Mesenchymal stem cell (in vitro differentiated cells and primary cell): Measurements from ENCODE around the gene TRAFD1.

ENCODE experiments used
- DNase-seq: peaks from one replicate; pipeline ENCODE4 v3.0.0-alpha.2; 2013
- H2AFZ ChIP-seq: one replicate; pipeline ENCODE4 v1.6.1; 2013; ENCODE audit warnings: low read depth, mild to moderate bottlenecking, control low read depth, inconsistent platforms, low read length, moderate library complexity
- H2AK5ac ChIP-seq: 2 replicates; pipeline ENCODE4 v1.6.1; 2013; ENCODE audit warnings: low read length, moderate library complexity, mild to moderate bottlenecking, inconsistent platforms; ENCODE audit not compliant: severe bottlenecking
- H2BK120ac ChIP-seq: one replicate; pipeline ENCODE4 v1.6.1; 2013; ENCODE audit warnings: low read depth, mild to moderate bottlenecking, inconsistent platforms, low read length, moderate library complexity
- H2BK12ac ChIP-seq, 2 experiments: one replicate each; pipeline ENCODE4 v1.6.1; 2013; ENCODE audit warnings: inconsistent platforms in 2 of 2, low read length in 2 of 2, mild to moderate bottlenecking in 2 of 2, moderate library complexity in 2 of 2, control low read depth in 1 of 2
- H2BK15ac ChIP-seq: one replicate; pipeline ENCODE4 v1.6.1; 2013; ENCODE audit warnings: mild to moderate bottlenecking, low read depth, inconsistent platforms; ENCODE audit not compliant: poor library complexity, severe bottlenecking
- H2BK5ac ChIP-seq: 2 replicates; pipeline ENCODE4 v1.6.1; 2013; ENCODE audit warnings: low read depth, mild to moderate bottlenecking, low read length, control low read depth, inconsistent platforms; ENCODE audit not compliant: poor library complexity, severe bottlenecking
- H3K14ac ChIP-seq, 2 experiments: one replicate each; pipeline ENCODE4 v1.6.1; 2013; ENCODE audit warnings: inconsistent platforms in 2 of 2, low read length in 2 of 2, control low read depth in 1 of 2, mild to moderate bottlenecking in 1 of 2, moderate library complexity in 1 of 2
- H3K18ac ChIP-seq, 2 experiments: one replicate each; pipeline ENCODE4 v1.6.1; 2013; ENCODE audit warnings: inconsistent platforms in 2 of 2, low read length in 2 of 2, control low read depth in 1 of 2, low read depth in 1 of 2, mild to moderate bottlenecking in 1 of 2
- H3K23ac ChIP-seq, 2 experiments: one replicate each; pipeline ENCODE4 v1.6.1; 2013; ENCODE audit warnings: inconsistent platforms in 2 of 2, low read length in 2 of 2, mild to moderate bottlenecking in 2 of 2, moderate library complexity in 2 of 2, control low read depth in 1 of 2
- H3K27ac ChIP-seq: 2 replicates; pipeline ENCODE4 v1.5.1; 2013; ENCODE audit warnings: mild to moderate bottlenecking, moderate library complexity, low read length, control low read depth, inconsistent platforms; ENCODE audit not compliant: poor library complexity, severe bottlenecking
- H3K27me3 ChIP-seq, 2 experiments: 2 replicates each; pipeline versions ENCODE4 v1.6.1 to v1.7.0; 2013; ENCODE audit warnings: low read length in 2 of 2, mild to moderate bottlenecking in 2 of 2, moderate library complexity in 2 of 2, control low read depth in 1 of 2, inconsistent platforms in 1 of 2; ENCODE audit not compliant: control insufficient read depth in 1 of 2, insufficient read depth in 1 of 2
- H3K36me3 ChIP-seq, 2 experiments: 2 replicates each; pipeline versions ENCODE4 v1.6.1 to v1.7.0; 2013; ENCODE audit warnings: low read length in 2 of 2, control low read depth in 1 of 2, inconsistent platforms in 1 of 2, low read depth in 1 of 2, mild to moderate bottlenecking in 1 of 2; ENCODE audit not compliant: insufficient read depth in 2 of 2, control insufficient read depth in 1 of 2
- H3K4ac ChIP-seq, 2 experiments: one replicate each; pipeline ENCODE4 v1.6.1; 2013; ENCODE audit warnings: inconsistent platforms in 2 of 2, low read length in 2 of 2, mild to moderate bottlenecking in 2 of 2, moderate library complexity in 2 of 2, control low read depth in 1 of 2, low read depth in 1 of 2
- H3K4me1 ChIP-seq: 2 replicates; pipeline ENCODE4 v1.6.1; 2013; ENCODE audit warnings: low read depth, low read length, control low read depth; ENCODE audit not compliant: control insufficient read depth, insufficient read depth
- H3K4me2 ChIP-seq: 2 replicates; pipeline ENCODE4 v1.6.1; 2013; ENCODE audit warnings: low read length, mild to moderate bottlenecking, inconsistent platforms; ENCODE audit not compliant: poor library complexity, severe bottlenecking
- H3K4me3 ChIP-seq, 2 experiments: 2 replicates each; pipeline versions ENCODE4 v1.5.1 to v1.7.0; 2013; ENCODE audit warnings: low read length in 2 of 2, mild to moderate bottlenecking in 2 of 2, control low read depth in 1 of 2, low read depth in 1 of 2; ENCODE audit not compliant: insufficient read depth in 1 of 2
- H3K79me1 ChIP-seq: replicated peaks from 2 replicates; pipeline ENCODE4 v1.6.1; 2013; ENCODE audit warnings: mild to moderate bottlenecking, control low read depth, low read length, inconsistent platforms; ENCODE audit not compliant: poor library complexity, severe bottlenecking
- H3K9ac ChIP-seq: 2 replicates; pipeline ENCODE4 v1.7.0; 2013; ENCODE audit warnings: mild to moderate bottlenecking, low read length, moderate library complexity
- H3K9me3 ChIP-seq: 2 replicates; pipeline ENCODE4 v1.7.0; 2013; ENCODE audit warnings: mild to moderate bottlenecking, low read length; ENCODE audit not compliant: control insufficient read depth
- H4K8ac ChIP-seq: one replicate; pipeline ENCODE4 v1.6.1; 2013; ENCODE audit warnings: inconsistent platforms, mild to moderate bottlenecking, low read length, moderate library complexity
- H4K91ac ChIP-seq: one replicate; pipeline ENCODE4 v1.6.1; 2013; ENCODE audit warnings: mild to moderate bottlenecking, low read length, inconsistent platforms
- WGBS: methylation state at CpG from one replicate; pipeline ENCODE4 v1.1.7; 2013; ENCODE audit warnings: mixed read lengths; 5-methylcytosine and 5-hydroxymethylcytosine counted together

TRAFD1 gene

DNA sequence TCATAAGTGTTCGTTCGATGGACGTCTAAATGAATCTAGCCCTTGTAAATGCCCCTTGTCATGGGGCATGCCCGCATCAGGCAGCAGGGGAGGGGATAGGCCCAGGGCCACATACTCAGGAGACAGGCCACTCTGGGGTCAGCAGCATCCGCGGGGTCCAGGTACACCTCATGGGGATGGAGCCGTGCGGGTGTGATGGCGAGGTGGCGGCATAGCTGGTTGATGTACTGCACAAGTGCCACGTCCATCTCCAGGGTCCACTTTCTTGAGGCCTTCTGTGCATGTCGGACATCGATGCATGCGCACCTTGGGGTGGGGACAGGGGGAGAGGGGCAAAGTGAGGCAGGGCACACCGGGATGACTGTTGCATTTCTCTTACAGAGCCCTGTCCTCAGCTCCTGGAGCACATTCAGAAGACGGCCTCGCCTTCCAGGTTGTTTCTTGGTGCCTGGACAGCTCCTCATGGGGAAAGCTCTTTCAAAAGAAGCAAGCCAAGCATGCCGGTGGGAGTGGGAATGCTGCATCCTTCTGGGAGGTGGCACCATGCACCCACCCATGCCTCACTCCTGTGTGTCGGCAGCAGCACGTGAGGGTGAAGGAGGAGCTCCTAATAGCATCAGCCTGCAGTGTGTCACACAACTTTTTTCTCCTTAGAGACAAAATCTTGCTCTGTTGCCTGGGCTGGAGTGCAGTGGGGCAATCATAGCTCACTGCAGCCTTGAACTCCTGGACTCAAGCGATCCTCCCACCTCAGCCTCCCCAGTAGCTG is 47.4 kb downstream of the TRAFD1 start:
- Histone ChIP-seq H2BK12ac (no peak overlapping the region), H3K18ac (no peak overlapping the region), H3K4me2 (no peak overlapping the region), H4K8ac (peak overlapping the region; percentile 12), H2AK5ac (no peak overlapping the region), H3K9me3 (no peaks in the 10 kb centered on the region), H2AFZ (no peak overlapping the region), H2BK5ac (no peak overlapping the region), H2BK120ac (no peak overlapping the region), H3K4me3 (no peak overlapping the region), H3K14ac (no peak overlapping the region), H3K9ac (no peak overlapping the region), H3K4me1 (no peaks in the 10 kb centered on the region), H3K4ac (no peak overlapping the region), H2BK15ac (no peak overlapping the region), H4K91ac (no peak overlapping the region), H3K23ac (no peak overlapping the region), H3K27me3 (no peaks in the 10 kb centered on the region), H3K27ac (no peak overlapping the region), H3K79me1 (no peaks in the 10 kb centered on the region), H3K36me3 (peaks cover 50 to 73% of the 10 kb centered on the region in 2 experiments)
- 97% methylated on average over 21 of the region's 21 CpGs for WGBS
- no peak for DNase-seq

DNA sequence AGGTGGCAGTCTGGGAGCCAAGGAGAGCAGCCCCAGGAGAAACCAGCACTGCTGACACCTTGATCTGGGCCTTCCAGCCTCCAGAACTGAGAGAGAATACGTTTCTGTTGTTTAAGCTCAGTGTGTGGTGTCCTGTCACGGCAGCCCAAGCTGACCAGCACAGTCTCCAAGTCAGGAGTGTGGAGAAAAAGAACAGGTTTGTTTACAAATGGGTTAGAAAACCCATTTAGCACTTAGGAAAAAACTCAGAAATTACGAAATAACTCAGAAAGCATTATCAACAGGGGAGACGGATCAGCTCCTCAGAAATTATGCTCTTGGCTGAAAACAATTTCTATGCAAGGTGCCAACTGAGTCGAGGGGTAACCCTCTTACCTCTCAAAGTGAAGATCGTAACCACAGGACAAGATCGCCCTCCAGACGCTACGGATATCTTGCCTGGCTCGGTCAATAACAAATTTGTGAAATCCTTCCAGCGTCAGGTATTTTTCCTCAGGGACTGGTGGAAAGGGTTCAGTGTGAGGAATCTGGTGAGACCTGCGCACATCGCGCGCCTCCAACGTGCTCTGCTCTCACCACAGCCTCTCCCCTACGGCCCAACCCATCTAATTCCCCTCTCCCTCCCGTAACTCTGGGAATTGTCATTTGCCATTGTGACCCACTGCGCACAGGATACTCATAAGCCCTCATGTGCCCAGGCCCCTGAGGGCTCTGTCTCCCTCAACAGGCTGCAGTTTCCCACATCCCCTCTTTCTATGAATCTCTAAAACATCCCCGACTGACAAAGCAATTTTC is 50.2 kb downstream of the TRAFD1 start:
- Histone ChIP-seq H3K4me3 (no peak overlapping the region), H4K91ac (no peak overlapping the region), H2BK120ac (no peak overlapping the region), H3K79me1 (no peaks in the 10 kb centered on the region), H3K27me3 (no peaks in the 10 kb centered on the region), H3K4ac (no peak overlapping the region), H2BK15ac (no peak overlapping the region), H3K4me1 (no peaks in the 10 kb centered on the region), H3K27ac (no peak overlapping the region), H3K14ac (no peak overlapping the region), H3K36me3 (peaks cover 64 to 76% of the 10 kb centered on the region in 2 experiments), H3K23ac (no peak overlapping the region), H2BK12ac (no peak overlapping the region), H2AK5ac (no peak overlapping the region), H3K18ac (no peak overlapping the region), H3K9ac (no peak overlapping the region), H4K8ac (no peak overlapping the region), H3K4me2 (no peak overlapping the region), H2BK5ac (no peak overlapping the region), H2AFZ (no peak overlapping the region), H3K9me3 (no peaks in the 10 kb centered on the region)
- peak; percentile 41 for DNase-seq
- WGBS, result 91% methylated on average over 18 of the region's 20 CpGs

DNA sequence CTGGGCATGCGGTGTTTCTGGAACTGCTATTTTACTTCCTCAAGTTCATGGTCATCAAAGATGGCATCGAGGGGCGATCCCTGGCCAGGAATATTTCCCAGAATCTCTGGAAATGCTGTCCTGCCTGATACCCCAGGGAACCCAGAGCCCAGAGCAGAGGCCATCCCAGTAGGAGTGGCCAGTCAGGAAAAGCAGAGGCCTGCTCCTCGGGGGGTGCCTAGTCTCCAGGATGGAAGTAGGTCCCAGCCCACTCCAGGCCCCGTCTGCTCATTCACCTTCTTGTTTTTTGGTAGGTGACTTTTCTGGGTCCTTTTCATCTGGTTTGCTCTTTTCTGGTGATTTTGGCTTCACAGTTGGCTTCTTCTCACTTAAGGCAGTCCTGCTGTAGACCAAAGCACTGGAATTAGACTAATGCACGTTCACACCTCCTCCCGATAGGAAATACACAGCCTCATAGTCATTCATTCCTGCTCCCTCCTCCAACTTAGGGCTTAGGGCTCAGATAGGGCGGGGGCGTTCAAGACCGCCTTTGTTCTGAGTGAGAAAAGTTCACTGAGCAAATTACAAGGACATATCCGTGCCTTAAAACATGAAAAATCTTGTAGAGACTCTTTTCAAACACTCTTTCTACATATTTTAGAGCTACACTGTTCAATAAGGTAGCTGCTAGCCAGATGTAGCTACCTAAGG is 51.1 kb downstream of the TRAFD1 start:
- H2BK120ac ChIP-seq, result no peak overlapping the region
- H3K4me3 ChIP-seq, result no peak overlapping the region
- no peak overlapping the region for H3K14ac ChIP-seq
- no peaks in the 10 kb centered on the region for H3K27me3 ChIP-seq
- peaks cover 59 to 75% of the 10 kb centered on the region in 2 experiments for H3K36me3 ChIP-seq
- no peak overlapping the region for H3K18ac ChIP-seq
- no peaks in the 10 kb centered on the region for H3K79me1 ChIP-seq
- no peak overlapping the region for H3K4me2 ChIP-seq
- no peak overlapping the region for H2BK12ac ChIP-seq
- no peaks in the 10 kb centered on the region for H3K4me1 ChIP-seq
- WGBS, result 95% methylated on average over 10 of the region's 11 CpGs
- H3K4ac ChIP-seq, result no peak overlapping the region
- H3K9ac ChIP-seq, result no peak overlapping the region
- H2AFZ ChIP-seq, result no peak overlapping the region
- H3K9me3 ChIP-seq, result no peaks in the 10 kb centered on the region
- no peak overlapping the region for H4K91ac ChIP-seq
- no peak for DNase-seq
- H4K8ac ChIP-seq, result no peak overlapping the region
- no peak overlapping the region for H2AK5ac ChIP-seq
- H3K27ac ChIP-seq, result no peak overlapping the region
- H2BK5ac ChIP-seq, result no peak overlapping the region
- H3K23ac ChIP-seq, result no peak overlapping the region
- H2BK15ac ChIP-seq, result no peak overlapping the region

GRCh38 chr12:112178796-112179195 is 53.4 kb downstream of the TRAFD1 start:
- Histone ChIP-seq H2AK5ac (no peak overlapping the region), H2BK120ac (no peak overlapping the region), H3K36me3 (peaks cover 54 to 77% of the 10 kb centered on the region in 2 experiments), H3K4me2 (no peak overlapping the region), H3K27me3 (no peaks in the 10 kb centered on the region), H3K9ac (no peak overlapping the region), H3K23ac (no peak overlapping the region), H3K18ac (no peak overlapping the region), H3K9me3 (no peaks in the 10 kb centered on the region), H3K4me3 (no peak overlapping the region), H2BK5ac (no peak overlapping the region), H4K91ac (no peak overlapping the region), H2AFZ (no peak overlapping the region), H3K79me1 (peaks cover 2% of the 10 kb centered on the region), H2BK15ac (no peak overlapping the region), H3K27ac (no peak overlapping the region), H2BK12ac (no peak overlapping the region), H3K4me1 (no peaks in the 10 kb centered on the region), H3K14ac (no peak overlapping the region), H4K8ac (no peak overlapping the region), H3K4ac (no peak overlapping the region)
- WGBS, result 95% methylated on average over 15 of the region's 15 CpGs
- no peak for DNase-seq
